ENCODE data around the gene SLC35E2B.
A peak's percentile ranks its signal among the peaks of the same experiment; 100 is the strongest.

SLC35E2B gene

GRCh38 chr1:1623181-1623630, 69.4 kb downstream of the SLC35E2B start:
- DNase-seq = no peak

GRCh38 chr1:1622788-1623094, 69.9 kb downstream of the SLC35E2B start:
- no peak for DNase-seq

- no peak for DNase-seq
These were observed 70.4 kb downstream of the SLC35E2B start for GRCh38 chr1:1622010-1622787.

GRCh38 chr1:1621173-1622009, 71.2 kb downstream of the SLC35E2B start:
- no peak for DNase-seq

GRCh38 chr1:1620433-1621139, 72.0 kb downstream of the SLC35E2B start:
- no peak for DNase-seq

GRCh38 chr1:1619917-1620361, 72.7 kb downstream of the SLC35E2B start:
- no peak for DNase-seq

- DNase-seq = no peak
These were observed 74.1 kb downstream of the SLC35E2B start for GRCh38 chr1:1618396-1619068.

- DNase-seq = no peak
These were observed 74.7 kb downstream of the SLC35E2B start for GRCh38 chr1:1617925-1618324.

GRCh38 chr1:1617516-1617915, 75.1 kb downstream of the SLC35E2B start:
- no peak for DNase-seq

- no peak for DNase-seq
These were observed 75.8 kb downstream of the SLC35E2B start for GRCh38 chr1:1616838-1617237.

- no peak for DNase-seq
These were observed 76.4 kb downstream of the SLC35E2B start for GRCh38 chr1:1616045-1616790.

- DNase-seq = peak; percentile 97 to 100
These were observed 77.1 kb downstream of the SLC35E2B start, which contains the start of gene MIB2 for GRCh38 chr1:1615256-1616044. MIB2 (plus strand) TSS chr1:1615500; CDS start chr1:1623453, 7,953 bp downstream.

- DNase-seq = no peak
These were observed 77.7 kb downstream of the SLC35E2B start for GRCh38 chr1:1614954-1615255.

GRCh38 chr1:1614204-1614953, 78.2 kb downstream of the SLC35E2B start:
- DNase-seq = no peak

GRCh38 chr1:1613509-1614082, 79.0 kb downstream of the SLC35E2B start:
- DNase-seq = no peak

GRCh38 chr1:1612104-1612400, 80.5 kb downstream of the SLC35E2B start:
- DNase-seq = no peak

GRCh38 chr1:1610796-1611195, 81.8 kb downstream of the SLC35E2B start:
- no peak for DNase-seq

- no peak for DNase-seq
These were observed 82.6 kb downstream of the SLC35E2B start for GRCh38 chr1:1609822-1610485.
